ENCODE data around the gene TNFSF11.
A peak's percentile ranks its signal among the peaks of the same experiment; 100 is the strongest.

The TNFSF11 gene

GRCh38 chr13:42611086-42611779, 37.3 kb downstream of the TNFSF11 start:
- no peak for DNase-seq (ENCODE audit: low read depth)

GRCh38 chr13:42612021-42612765, 38.2 kb downstream of the TNFSF11 start:
- DNase-seq (ENCODE audit: low read depth): no peak

- no peak for DNase-seq (ENCODE audit: low read depth)
These were observed 40.6 kb downstream of the TNFSF11 start for GRCh38 chr13:42614436-42615035.

GRCh38 chr13:42615691-42616090, 41.7 kb downstream of the TNFSF11 start:
- peak; percentile 52 for DNase-seq (ENCODE audit: low read depth)

- DNase-seq (ENCODE audit: low read depth): no peak
These were observed 43.3 kb downstream of the TNFSF11 start for GRCh38 chr13:42617221-42617620.

- DNase-seq (ENCODE audit: low read depth): no peak
These were observed 50.0 kb downstream of the TNFSF11 start for GRCh38 chr13:42623916-42624315.

GRCh38 chr13:42625611-42626010, 51.7 kb downstream of the TNFSF11 start:
- DNase-seq (ENCODE audit: low read depth): no peak

GRCh38 chr13:42626176-42626860, 52.4 kb downstream of the TNFSF11 start:
- no peak for DNase-seq (ENCODE audit: low read depth)

- DNase-seq (ENCODE audit: low read depth): no peak
These were observed 54.7 kb downstream of the TNFSF11 start for GRCh38 chr13:42628666-42629065.

GRCh38 chr13:42631181-42631580, 57.2 kb downstream of the TNFSF11 start:
- DNase-seq (ENCODE audit: low read depth): no peak

GRCh38 chr13:42633495-42633894, 59.5 kb downstream of the TNFSF11 start:
- DNase-seq (ENCODE audit: low read depth): peak; percentile 10

GRCh38 chr13:42638101-42638500, 64.1 kb downstream of the TNFSF11 start:
- no peak for DNase-seq (ENCODE audit: low read depth)

- no peak for DNase-seq (ENCODE audit: low read depth)
These were observed 64.9 kb downstream of the TNFSF11 start for GRCh38 chr13:42638886-42639285.

- DNase-seq (ENCODE audit: low read depth): no peak
These were observed 69.1 kb downstream of the TNFSF11 start for GRCh38 chr13:42643076-42643475.

- no peak for DNase-seq (ENCODE audit: low read depth)
These were observed 70.9 kb downstream of the TNFSF11 start for GRCh38 chr13:42644841-42645240.

GRCh38 chr13:42645717-42646116, 71.8 kb downstream of the TNFSF11 start:
- DNase-seq (ENCODE audit: low read depth): no peak

- no peak for DNase-seq (ENCODE audit: low read depth)
These were observed 75.2 kb downstream of the TNFSF11 start for GRCh38 chr13:42649141-42649540.

GRCh38 chr13:42649831-42650230, 75.9 kb downstream of the TNFSF11 start:
- DNase-seq (ENCODE audit: low read depth): no peak

GRCh38 chr13:42650506-42650905, 76.6 kb downstream of the TNFSF11 start:
- no peak for DNase-seq (ENCODE audit: low read depth)

GRCh38 chr13:42651936-42652641, 78.1 kb downstream of the TNFSF11 start:
- DNase-seq (ENCODE audit: low read depth): no peak

- no peak for DNase-seq (ENCODE audit: low read depth)
These were observed 78.9 kb downstream of the TNFSF11 start for GRCh38 chr13:42652642-42653415.

All from ELR (cell line).